Spleen (tissue), 7 donors: ENCODE measurements around the gene FGF2.

Experiments used
- CTCF ChIP-seq, 11 experiments: fragments of 200-600 bp in 7 of 11; fragments of 450-650 bp in 4 of 11; sonication (generic) in 4 of 11; IDR thresholded peaks in 8 of 11; conservative IDR thresholded peaks in 3 of 11; 1 replicate in 7 of 11; 2 replicates in 4 of 11; pipeline versions ENCODE4 v1.4.0 to v1.8.0; 2016 to 2021; ENCODE audit warnings: antibody characterized with exemption in 11 of 11, inconsistent platforms in 4 of 11, mild to moderate bottlenecking in 1 of 11
- POLR2AphosphoS5 ChIP-seq, 3 donors: sonication (generic); formaldehyde crosslinking; IDR thresholded peaks; one replicate each; pipeline ENCODE4 v1.5.1; 2017; ENCODE audit warnings: antibody characterized with exemption in 3 of 3
- donor health status: DM: no; HTN: no; CAD: no; lungs with moderate emphysema.
- donor health status: DM: no; HTN: no; CAD: no.
- donor health status: DM: no; HTN: no; CAD: no.

GRCh38 chr4:122851568-122851967 is 24.9 kb downstream of the FGF2 start:
- TF ChIP-seq POLR2AphosphoS5 (IDR thresholded peaks at IDR 0.05): no peak
- no peak for TF ChIP-seq CTCF (IDR thresholded peaks at IDR 0.05 in 8 of 11, conservative IDR thresholded peaks at IDR 0.05 in 3 of 11)
